ENCODE data around the gene GRM4.

Gene GRM4

GRCh38 chr6:34132486-34133185 is 13.3 kb downstream of the GRM4 start:
- Histone ChIP-seq H3K27me3 (ENCODE audit: control insufficient read depth, insufficient read depth, low read length) (peaks cover 45% of the 10 kb centered on the region), H3K4me1 (ENCODE audit: control insufficient read depth, insufficient read depth, low read length) (no peaks in the 10 kb centered on the region), H3K4me3 (ENCODE audit: low read length) (no peak overlapping the region), H3K36me3 (ENCODE audit: insufficient read depth, low read length) (no peaks in the 10 kb centered on the region), H3K4me2 (ENCODE audit: low read length) (no peak overlapping the region), H3K9me3 (replicated peaks; ENCODE audit: low read length) (no peaks in the 10 kb centered on the region), H3K9ac (ENCODE audit: low read depth, low read length) (no peak overlapping the region)

- H3K4me3 ChIP-seq (ENCODE audit: low read length), result no peak overlapping the region
- no peaks in the 10 kb centered on the region for H3K9me3 ChIP-seq (replicated peaks; ENCODE audit: low read length)
- H3K36me3 ChIP-seq (ENCODE audit: insufficient read depth, low read length), result no peaks in the 10 kb centered on the region
- H3K4me2 ChIP-seq (ENCODE audit: low read length), result no peak overlapping the region
- no peak overlapping the region for H3K9ac ChIP-seq (ENCODE audit: low read depth, low read length)
- peaks cover 44% of the 10 kb centered on the region for H3K27me3 ChIP-seq (ENCODE audit: control insufficient read depth, insufficient read depth, low read length)
- no peaks in the 10 kb centered on the region for H3K4me1 ChIP-seq (ENCODE audit: control insufficient read depth, insufficient read depth, low read length)
These were observed 14.3 kb downstream of the GRM4 start for GRCh38 chr6:34131326-34132290.

GRCh38 chr6:34130862-34131261 is 15.0 kb downstream of the GRM4 start:
- no peaks in the 10 kb centered on the region for H3K36me3 ChIP-seq (ENCODE audit: insufficient read depth, low read length)
- H3K4me3 ChIP-seq (ENCODE audit: low read length), result no peak overlapping the region
- H3K4me1 ChIP-seq (ENCODE audit: control insufficient read depth, insufficient read depth, low read length), result no peaks in the 10 kb centered on the region
- H3K4me2 ChIP-seq (ENCODE audit: low read length), result no peak overlapping the region
- no peaks in the 10 kb centered on the region for H3K9me3 ChIP-seq (replicated peaks; ENCODE audit: low read length)
- peaks cover 44% of the 10 kb centered on the region for H3K27me3 ChIP-seq (ENCODE audit: control insufficient read depth, insufficient read depth, low read length)
- H3K9ac ChIP-seq (ENCODE audit: low read depth, low read length), result no peak overlapping the region

- Histone ChIP-seq H3K4me1 (ENCODE audit: control insufficient read depth, insufficient read depth, low read length) (no peaks in the 10 kb centered on the region), H3K4me2 (ENCODE audit: low read length) (no peak overlapping the region), H3K27me3 (ENCODE audit: control insufficient read depth, insufficient read depth, low read length) (peaks cover 42% of the 10 kb centered on the region), H3K4me3 (ENCODE audit: low read length) (no peak overlapping the region), H3K36me3 (ENCODE audit: insufficient read depth, low read length) (no peaks in the 10 kb centered on the region), H3K9me3 (replicated peaks; ENCODE audit: low read length) (no peaks in the 10 kb centered on the region), H3K9ac (ENCODE audit: low read depth, low read length) (no peak overlapping the region)
These were observed 16.1 kb downstream of the GRM4 start for GRCh38 chr6:34129753-34130152.

- no peak overlapping the region for H3K9ac ChIP-seq (ENCODE audit: low read depth, low read length)
- H3K9me3 ChIP-seq (replicated peaks; ENCODE audit: low read length), result no peaks in the 10 kb centered on the region
- no peak overlapping the region for H3K4me2 ChIP-seq (ENCODE audit: low read length)
- H3K36me3 ChIP-seq (ENCODE audit: insufficient read depth, low read length), result no peaks in the 10 kb centered on the region
- H3K27me3 ChIP-seq (ENCODE audit: control insufficient read depth, insufficient read depth, low read length), result peaks cover 47% of the 10 kb centered on the region
- no peak overlapping the region for H3K4me3 ChIP-seq (ENCODE audit: low read length)
- H3K4me1 ChIP-seq (ENCODE audit: control insufficient read depth, insufficient read depth, low read length), result no peaks in the 10 kb centered on the region
These were observed 17.8 kb downstream of the GRM4 start for GRCh38 chr6:34128045-34128444.

GRCh38 chr6:34126419-34126818 is 19.5 kb downstream of the GRM4 start:
- H3K9me3 ChIP-seq (replicated peaks; ENCODE audit: low read length), result no peaks in the 10 kb centered on the region
- H3K4me1 ChIP-seq (ENCODE audit: control insufficient read depth, insufficient read depth, low read length), result no peaks in the 10 kb centered on the region
- no peak overlapping the region for H3K4me3 ChIP-seq (ENCODE audit: low read length)
- no peaks in the 10 kb centered on the region for H3K36me3 ChIP-seq (ENCODE audit: insufficient read depth, low read length)
- H3K9ac ChIP-seq (ENCODE audit: low read depth, low read length), result no peak overlapping the region
- peaks cover 62% of the 10 kb centered on the region for H3K27me3 ChIP-seq (ENCODE audit: control insufficient read depth, insufficient read depth, low read length)
- no peak overlapping the region for H3K4me2 ChIP-seq (ENCODE audit: low read length)

- Histone ChIP-seq H3K4me2 (ENCODE audit: low read length) (no peak overlapping the region), H3K9ac (ENCODE audit: low read depth, low read length) (no peak overlapping the region), H3K4me1 (ENCODE audit: control insufficient read depth, insufficient read depth, low read length) (no peaks in the 10 kb centered on the region), H3K9me3 (replicated peaks; ENCODE audit: low read length) (no peaks in the 10 kb centered on the region), H3K4me3 (ENCODE audit: low read length) (no peak overlapping the region), H3K27me3 (ENCODE audit: control insufficient read depth, insufficient read depth, low read length) (peaks cover 66% of the 10 kb centered on the region), H3K36me3 (ENCODE audit: insufficient read depth, low read length) (no peaks in the 10 kb centered on the region)
These were observed 19.9 kb downstream of the GRM4 start for GRCh38 chr6:34125939-34126338.

- peaks cover 82% of the 10 kb centered on the region for H3K27me3 ChIP-seq (ENCODE audit: control insufficient read depth, insufficient read depth, low read length)
- no peak overlapping the region for H3K4me3 ChIP-seq (ENCODE audit: low read length)
- H3K9me3 ChIP-seq (replicated peaks; ENCODE audit: low read length), result no peaks in the 10 kb centered on the region
- no peaks in the 10 kb centered on the region for H3K4me1 ChIP-seq (ENCODE audit: control insufficient read depth, insufficient read depth, low read length)
- no peaks in the 10 kb centered on the region for H3K36me3 ChIP-seq (ENCODE audit: insufficient read depth, low read length)
- H3K9ac ChIP-seq (ENCODE audit: low read depth, low read length), result no peak overlapping the region
- no peak overlapping the region for H3K4me2 ChIP-seq (ENCODE audit: low read length)
These were observed 24.8 kb downstream of the GRM4 start for GRCh38 chr6:34120953-34121675.

GRCh38 chr6:34115915-34116314 is 30.0 kb downstream of the GRM4 start:
- H3K9ac ChIP-seq (ENCODE audit: low read depth, low read length), result no peak overlapping the region
- no peak overlapping the region for H3K4me3 ChIP-seq (ENCODE audit: low read length)
- H3K4me1 ChIP-seq (ENCODE audit: control insufficient read depth, insufficient read depth, low read length), result no peaks in the 10 kb centered on the region
- H3K9me3 ChIP-seq (replicated peaks; ENCODE audit: low read length), result no peaks in the 10 kb centered on the region
- peaks cover 75% of the 10 kb centered on the region for H3K27me3 ChIP-seq (ENCODE audit: control insufficient read depth, insufficient read depth, low read length)
- H3K36me3 ChIP-seq (ENCODE audit: insufficient read depth, low read length), result no peaks in the 10 kb centered on the region
- no peak overlapping the region for H3K4me2 ChIP-seq (ENCODE audit: low read length)

GRCh38 chr6:34115403-34115795 is 30.5 kb downstream of the GRM4 start:
- Histone ChIP-seq H3K27me3 (ENCODE audit: control insufficient read depth, insufficient read depth, low read length) (peaks cover 76% of the 10 kb centered on the region), H3K36me3 (ENCODE audit: insufficient read depth, low read length) (no peaks in the 10 kb centered on the region), H3K4me2 (ENCODE audit: low read length) (no peak overlapping the region), H3K4me3 (ENCODE audit: low read length) (no peak overlapping the region), H3K9me3 (replicated peaks; ENCODE audit: low read length) (no peaks in the 10 kb centered on the region), H3K4me1 (ENCODE audit: control insufficient read depth, insufficient read depth, low read length) (no peaks in the 10 kb centered on the region), H3K9ac (ENCODE audit: low read depth, low read length) (no peak overlapping the region)

- Histone ChIP-seq H3K27me3 (ENCODE audit: control insufficient read depth, insufficient read depth, low read length) (peaks cover 74% of the 10 kb centered on the region), H3K4me2 (ENCODE audit: low read length) (no peak overlapping the region), H3K4me1 (ENCODE audit: control insufficient read depth, insufficient read depth, low read length) (no peaks in the 10 kb centered on the region), H3K4me3 (ENCODE audit: low read length) (no peak overlapping the region), H3K36me3 (ENCODE audit: insufficient read depth, low read length) (no peaks in the 10 kb centered on the region), H3K9me3 (replicated peaks; ENCODE audit: low read length) (no peaks in the 10 kb centered on the region), H3K9ac (ENCODE audit: low read depth, low read length) (no peak overlapping the region)
These were observed 31.0 kb downstream of the GRM4 start for GRCh38 chr6:34114695-34115402.

All from skeletal muscle satellite cell (primary cell).